Stimulated activated CD8-positive, alpha-beta memory T cell treated with anti-CD3 and anti-CD28 coated beads, Interleukin-2, amount 100 ng/mL, for 1 hour (primary cell): Measurements from ENCODE around the gene METTL14.

Experiments used
- DNase-seq, 2 donors: peaks; one replicate each; pipeline ENCODE4 v3.0.0-alpha.2; 2020; ENCODE audit warnings: low read depth in 2 of 2

The METTL14 gene

GRCh38 chr4:118758293-118758692, 73.1 kb downstream of the METTL14 start:
- DNase-seq: no peak

- no peak for DNase-seq
Observed at GRCh38 chr4:118759481-118759880, 74.3 kb downstream of the METTL14 start.

- DNase-seq: no peak
Observed at GRCh38 chr4:118760092-118760491, 74.9 kb downstream of the METTL14 start.

- DNase-seq: no peak
Observed at GRCh38 chr4:118760493-118760892, 75.3 kb downstream of the METTL14 start.

- no peak for DNase-seq
Observed at GRCh38 chr4:118761397-118762016, 76.3 kb downstream of the METTL14 start.

- no peak for DNase-seq
Observed at GRCh38 chr4:118762155-118762554, 77.0 kb downstream of the METTL14 start.

GRCh38 chr4:118762730-118763477, 77.7 kb downstream of the METTL14 start:
- DNase-seq: no peak
